SU-DHL-6 (cell line): Measurements from ENCODE around the gene CCDC183.

Experiments
- H2AFZ ChIP-seq: fragments of 200-600 bp; sonication (generic); 2 replicates; pipeline ENCODE4 v1.6.1; 2014; ENCODE audit warnings: low read depth, mild to moderate bottlenecking, moderate library complexity, mixed read lengths, antibody characterized with exemption, low read length; ENCODE audit not compliant: severe bottlenecking
- H3F3A ChIP-seq: fragments of 200-600 bp; shearing (Covaris generic); 2 replicates; pipeline ENCODE4 v1.6.0; 2016; ENCODE audit warnings: antibody characterized with exemption, mild to moderate bottlenecking; ENCODE audit not compliant: insufficient read depth
- H3K27ac ChIP-seq: fragments of 200-600 bp; sonication (generic); 2 replicates; pipeline ENCODE4 v1.5.1; 2016; ENCODE audit warnings: low read depth, mild to moderate bottlenecking, low read length, moderate library complexity, mixed read lengths
- H3K27me3 ChIP-seq: fragments of 200-600 bp; sonication (generic), shearing (Covaris generic); 2 replicates; pipeline ENCODE4 v1.6.0; 2014; ENCODE audit warnings: mild to moderate bottlenecking, low read length
- H3K36me3 ChIP-seq: fragments of 200-600 bp; sonication (generic); 2 replicates; pipeline ENCODE4 v1.6.1; 2014; ENCODE audit warnings: mild to moderate bottlenecking, low read length, mixed read lengths
- H3K4me2 ChIP-seq: fragments of 300-600, 200-600 bp; shearing (Covaris generic), sonication (generic); 2 replicates; pipeline ENCODE4 v1.6.0; 2014; ENCODE audit warnings: low read length, low read depth, mild to moderate bottlenecking; ENCODE audit not compliant: poor library complexity, severe bottlenecking
- H3K4me3 ChIP-seq: fragments of 200-600 bp; sonication (generic); 2 replicates; pipeline ENCODE4 v1.5.1; 2014; ENCODE audit warnings: antibody characterized with exemption, low read length, mild to moderate bottlenecking, mixed read lengths; ENCODE audit not compliant: insufficient read depth, poor library complexity, severe bottlenecking
- H3K79me2 ChIP-seq: fragments of 200-600 bp; sonication (generic); 2 replicates; pipeline ENCODE4 v1.6.1; 2014; ENCODE audit warnings: mild to moderate bottlenecking, low read length, moderate library complexity; ENCODE audit not compliant: insufficient read depth
- H3K9ac ChIP-seq: fragments of 200-600 bp; sonication (generic); 2 replicates; pipeline ENCODE4 v1.7.0; 2014; ENCODE audit warnings: mild to moderate bottlenecking, low read length
- H3K9me2 ChIP-seq: fragments of 200-600 bp; sonication (generic); replicated peaks from 2 replicates; pipeline ENCODE4 v1.6.1; 2014; ENCODE audit warnings: low read length; ENCODE audit not compliant: insufficient read depth
- H3K9me3 ChIP-seq: fragments of 200-600 bp; sonication (generic); 2 replicates; pipeline ENCODE4 v1.6.1; 2014; ENCODE audit warnings: low read length, mixed read lengths; ENCODE audit not compliant: insufficient read depth
- H4K20me1 ChIP-seq: fragments of 200-600 bp; sonication (generic); 2 replicates; pipeline ENCODE4 v1.6.1; 2014; ENCODE audit warnings: low read depth, mild to moderate bottlenecking, antibody characterized with exemption, low read length, moderate library complexity, mixed read lengths
- EZH2phosphoT487 ChIP-seq: fragments of 200-600 bp; sonication (generic), shearing (Covaris generic); conservative IDR thresholded peaks from 2 replicates; pipeline ENCODE4 v1.6.1; 2018; ENCODE audit warnings: mild to moderate bottlenecking, antibody characterized with exemption, low read length, moderate library complexity, mixed read lengths
- TF ChIP-seq, protein P1 (sequence below): fragments of 200-600 bp; sonication (generic); IDR thresholded peaks from one replicate; pipeline ENCODE4 v1.5.1; 2017; ENCODE audit warnings: antibody characterized with exemption, mild to moderate bottlenecking, low read length, moderate library complexity; ENCODE audit not compliant: insufficient read depth, poor library complexity, severe bottlenecking

The CCDC183 gene

GRCh38 chr9:136815422-136815782, 19.3 kb downstream of the CCDC183 start:
- Histone ChIP-seq H3K36me3 (peaks cover 5% of the 10 kb centered on the region), H4K20me1 (0 out of 2 replicates have a peak, but pooled peaks cover 3% of the 10 kb centered on the region), H3K9ac (no peak overlapping the region), H3K9me3 (no peaks in the 10 kb centered on the region), H3K27me3 (no peaks in the 10 kb centered on the region), H3K4me3 (no peak overlapping the region), H3F3A (no peaks in the 10 kb centered on the region; the same call in 1 of the 2 replicates), H2AFZ (no peak overlapping the region), H3K9me2 (no peaks in the 10 kb centered on the region), H3K79me2 (peaks cover 82% of the 10 kb centered on the region), H3K27ac (no peak overlapping the region), H3K4me2 (no peak overlapping the region)
- no peak for TF ChIP-seq EZH2phosphoT487
- TF ChIP-seq, protein P1, sequence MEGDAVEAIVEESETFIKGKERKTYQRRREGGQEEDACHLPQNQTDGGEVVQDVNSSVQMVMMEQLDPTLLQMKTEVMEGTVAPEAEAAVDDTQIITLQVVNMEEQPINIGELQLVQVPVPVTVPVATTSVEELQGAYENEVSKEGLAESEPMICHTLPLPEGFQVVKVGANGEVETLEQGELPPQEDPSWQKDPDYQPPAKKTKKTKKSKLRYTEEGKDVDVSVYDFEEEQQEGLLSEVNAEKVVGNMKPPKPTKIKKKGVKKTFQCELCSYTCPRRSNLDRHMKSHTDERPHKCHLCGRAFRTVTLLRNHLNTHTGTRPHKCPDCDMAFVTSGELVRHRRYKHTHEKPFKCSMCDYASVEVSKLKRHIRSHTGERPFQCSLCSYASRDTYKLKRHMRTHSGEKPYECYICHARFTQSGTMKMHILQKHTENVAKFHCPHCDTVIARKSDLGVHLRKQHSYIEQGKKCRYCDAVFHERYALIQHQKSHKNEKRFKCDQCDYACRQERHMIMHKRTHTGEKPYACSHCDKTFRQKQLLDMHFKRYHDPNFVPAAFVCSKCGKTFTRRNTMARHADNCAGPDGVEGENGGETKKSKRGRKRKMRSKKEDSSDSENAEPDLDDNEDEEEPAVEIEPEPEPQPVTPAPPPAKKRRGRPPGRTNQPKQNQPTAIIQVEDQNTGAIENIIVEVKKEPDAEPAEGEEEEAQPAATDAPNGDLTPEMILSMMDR: no peak

- no peaks in the 10 kb centered on the region for H3K27me3 ChIP-seq
- no peak overlapping the region for H3K27ac ChIP-seq
- no peak overlapping the region for H3K4me3 ChIP-seq
- no peaks in the 10 kb centered on the region; the same call in 1 of the 2 replicates for H3K36me3 ChIP-seq
- H4K20me1 ChIP-seq: 0 out of 2 replicates have a peak, but pooled peaks cover 3% of the 10 kb centered on the region
- no peaks in the 10 kb centered on the region for H3K9me3 ChIP-seq
- H3K9me2 ChIP-seq: no peaks in the 10 kb centered on the region
- no peak overlapping the region for H2AFZ ChIP-seq
- H3F3A ChIP-seq: no peaks in the 10 kb centered on the region; the same call in 1 of the 2 replicates
- no peak overlapping the region for H3K9ac ChIP-seq
- peaks cover 35% of the 10 kb centered on the region for H3K79me2 ChIP-seq
- no peak overlapping the region for H3K4me2 ChIP-seq
- no peak for TF ChIP-seq EZH2phosphoT487
- TF ChIP-seq, protein P1: no peak
Measured at GRCh38 chr9:136820971-136821825, 25.1 kb downstream of the CCDC183 start.

DNA sequence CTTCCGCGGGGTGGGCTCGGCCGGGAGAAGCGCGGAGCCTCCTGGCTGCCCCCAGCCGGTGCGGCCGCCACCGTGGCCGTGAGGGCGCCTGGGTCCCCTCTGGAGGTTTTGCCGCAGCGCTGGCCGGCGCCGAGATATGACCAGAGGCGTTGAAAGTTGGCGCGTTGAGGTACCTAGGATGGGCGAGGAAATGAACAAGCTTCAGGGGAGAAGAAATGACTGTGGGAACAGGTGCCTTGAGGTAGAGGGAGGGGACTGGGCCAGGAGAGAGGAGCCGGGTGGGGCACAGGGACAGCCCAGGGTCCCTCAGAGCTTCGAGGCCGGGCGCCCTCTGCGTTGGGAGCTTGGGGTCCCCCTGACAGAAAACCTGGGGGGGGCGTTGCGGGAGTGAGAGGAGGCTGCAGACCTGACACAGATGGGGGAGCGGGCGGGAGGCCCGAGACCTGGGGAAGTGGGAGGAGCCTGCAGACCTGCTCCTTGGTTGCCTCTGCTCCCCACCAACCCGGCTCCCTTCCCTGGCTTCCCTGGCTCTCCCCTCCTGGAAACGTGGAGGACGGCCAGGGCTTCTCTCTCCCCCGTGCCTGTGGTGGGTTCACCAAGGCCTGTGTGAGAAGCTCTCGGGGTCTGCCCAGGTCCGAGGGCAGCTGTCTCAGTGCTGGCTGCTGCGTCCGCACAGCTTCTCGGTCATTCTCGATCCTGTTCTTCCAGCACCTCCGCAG, 25.8 kb downstream of the CCDC183 start:
- no peaks in the 10 kb centered on the region; the same call in 1 of the 2 replicates for H3K36me3 ChIP-seq
- H3K27ac ChIP-seq: no peak overlapping the region
- no peaks in the 10 kb centered on the region for H3K27me3 ChIP-seq
- peaks cover 27% of the 10 kb centered on the region for H3K79me2 ChIP-seq
- TF ChIP-seq, protein P1: no peak
- no peak for TF ChIP-seq EZH2phosphoT487
- H3K9me2 ChIP-seq: no peaks in the 10 kb centered on the region
- H3F3A ChIP-seq: no peaks in the 10 kb centered on the region; the same call in 1 of the 2 replicates
- no peak overlapping the region for H3K4me2 ChIP-seq
- H4K20me1 ChIP-seq: 0 out of 2 replicates have a peak, but pooled peaks cover 3% of the 10 kb centered on the region
- H2AFZ ChIP-seq: no peak overlapping the region
- no peak overlapping the region for H3K4me3 ChIP-seq
- no peak overlapping the region for H3K9ac ChIP-seq
- H3K9me3 ChIP-seq: no peaks in the 10 kb centered on the region
